Heart left ventricle (tissue), 16 donors: Measurements from ENCODE around the gene ARIH1. TPM values are rescaled to one million over a fixed set of nuclear protein-coding genes. Genes with fewer than 3 reads are reported as not detected.

Source experiments
- ATAC-seq, 4 donors: fragments of 200-7000 bp; cut with Tn5 transposase; one replicate each; pipeline ENCODE4 v1.9.1; 2020 to 2022; ENCODE audit warnings: moderate library complexity in 4 of 4, mild to moderate bottlenecking in 3 of 4, moderate number of reproducible peaks in 1 of 4
- DNase-seq, 5 donors: peaks; one replicate each; pipeline ENCODE4 v3.0.0-alpha.2; 2020
- H3K27ac ChIP-seq, 12 donors: fragments of 200-600 bp; sonication (generic) in 4 of 12; one replicate each; pipeline versions ENCODE4 v1.5.0 to v1.8.0; 2016 to 2022; ENCODE audit warnings: mild to moderate bottlenecking in 2 of 12
- H3K27me3 ChIP-seq, 9 donors: fragments of 200-600 bp; sonication (generic) in 2 of 9; one replicate each; pipeline versions ENCODE4 v1.5.1 to v1.8.0; 2016 to 2022; ENCODE audit warnings: mild to moderate bottlenecking in 3 of 9
- H3K36me3 ChIP-seq, 9 donors: fragments of 200-600 bp; sonication (generic) in 2 of 9; one replicate each; pipeline versions ENCODE4 v1.5.0 to v1.8.0; 2018 to 2022; ENCODE audit warnings: mild to moderate bottlenecking in 2 of 9
- H3K4me1 ChIP-seq, 12 donors: fragments of 200-600 bp; sonication (generic) in 4 of 12; one replicate each; pipeline versions ENCODE4 v1.5.0 to v1.8.0; 2016 to 2022; ENCODE audit warnings: mild to moderate bottlenecking in 3 of 12
- H3K4me3 ChIP-seq, 12 donors: fragments of 200-600 bp; sonication (generic) in 4 of 12; one replicate each; pipeline versions ENCODE4 v1.5.0 to v1.8.0; 2017 to 2022; ENCODE audit warnings: mild to moderate bottlenecking in 9 of 12, moderate library complexity in 4 of 12
- H3K9me3 ChIP-seq, 12 donors: fragments of 200-600 bp; sonication (generic) in 4 of 12; one replicate each; pipeline versions ENCODE4 v1.5.0 to v1.8.0; 2016 to 2022; ENCODE audit warnings: mild to moderate bottlenecking in 1 of 12
- CTCF ChIP-seq, 12 donors: fragments of 200-600 bp; sonication (generic) in 4 of 12; IDR thresholded peaks; one replicate each; pipeline versions ENCODE4 v1.5.0 to v1.8.0; 2018 to 2022; ENCODE audit warnings: antibody characterized with exemption in 12 of 12, mild to moderate bottlenecking in 5 of 12
- POLR2A ChIP-seq, 2 donors: fragments of 450-650 bp; IDR thresholded peaks; one replicate each; pipeline ENCODE4 v1.6.1; 2017; ENCODE audit warnings: antibody characterized with exemption in 2 of 2, mild to moderate bottlenecking in 2 of 2, moderate library complexity in 2 of 2
- WGBS, 4 donors: extraction: QIAGEN DNeasy Blood & Tissue Kit in 2 of 4; methylation state at CpG; one replicate each; pipeline versions ENCODE4 v1.1.5 to v1.1.7; 2013 to 2018; 5-methylcytosine and 5-hydroxymethylcytosine counted together
- intact Hi-C, 10 donors: fragments of 100-400 bp; cut with DNase I; formaldehyde crosslinking; loops; one replicate each; pipeline versions ENCODE4 v1.11.1 to v1.14.2; 2022
- polyA plus RNA-seq, 2 donors: library from polyadenylated mRNA; stranded (reverse); fragments of 200-250 nt; gene quantifications; one replicate each; pipeline ENCODE4 v1.2.3, GENCODE V29; 2013
- total RNA-seq, 9 donors: library from RNA; depleted of rRNA in 2 of 9; stranded (reverse); fragments of >200 nt in 2 of 9; fragmentation: NEBNext Ultra II Directional in 3 of 9; extraction: Animal tissue kit (Norgen Biotek cat#: 25700) in 3 of 9; gene quantifications; one replicate each; pipeline versions ENCODE4 v1.1.0 to v1.2.4, GENCODE V29; 2016 to 2023
- donor health status: ischemic (EF 13 %, LVEDD 7.1; RV severe dilation, severe dysfunction).
- donor health status: healthy with polysubstance abuse.
- donor health status: DM: no; HTN: yes; CAD: no.
- donor health status: DM: no; HTN: no; CAD: no.
- donor health status: ischemic (EF 25% LVEDD 6.9; RV normal size, moderate dysfunction).
- donor health status: ischemic (EF 25% LVEDD 5.7; RV mildly dilated, moderate dysfunction).
- donor health status: healthy.
- donor health status: DM: yes; HTN: yes; CAD: no.
- donor health status: ischemic (EF 35%, LVEDD 5.7; RV mildly dilated, moderate dysfunction).
- donor health status: nonischemic (EF 11% LVEDD 7.7; RV severe dilation, severe dysfunction).
- donor health status: DM: yes; HTN: yes; CAD: no.
- donor health status: PGD.
- donor health status: ischemic (EF 29% LVEDD 5.4; RV normal size, mild dysfunction).
- donor health status: nonischemic (EF 23%, LVEDD 6.1; RV moderate dilation, normal function).

The ARIH1 gene
- total and polyA plus RNA-seq, 11 donors: 25.3 to 217 (median 158) TPM

- H3K4me1 ChIP-seq: peaks cover 0 to 68% (median 45%) of the 10 kb centered on the region in 12 donors
- H3K27ac ChIP-seq: no peak overlapping the region
- no peak for DNase-seq
- H3K36me3 ChIP-seq: peaks cover 0 to 13% (median 4%) of the 10 kb centered on the region in 9 donors
- ATAC-seq: no peak
- intact Hi-C loops: no loop called here
- TF ChIP-seq POLR2A (IDR thresholded peaks at IDR 0.05) (no peak), CTCF (IDR thresholded peaks at IDR 0.05) (no peak)
- H3K9me3 ChIP-seq: no peaks in the 10 kb centered on the region
- no peaks in the 10 kb centered on the region for H3K27me3 ChIP-seq
- 74 to 91% (median 89%) methylated on average over 2 of the region's 2 CpGs for WGBS, 4 donors
- H3K4me3 ChIP-seq: no peak overlapping the region
These were observed 22.7 kb downstream of the ARIH1 start for GRCh38 chr15:72496783-72497182.

GRCh38 chr15:72497402-72497801, 23.3 kb downstream of the ARIH1 start:
- Histone ChIP-seq H3K27me3 (no peaks in the 10 kb centered on the region), H3K4me1 (peaks cover 0 to 68% (median 39%) of the 10 kb centered on the region in 12 donors), H3K27ac (no peak overlapping the region), H3K9me3 (no peaks in the 10 kb centered on the region), H3K4me3 (no peak overlapping the region), H3K36me3 (peaks cover 0 to 13% (median 4%) of the 10 kb centered on the region in 9 donors)
- TF ChIP-seq CTCF (IDR thresholded peaks at IDR 0.05) (no peak), POLR2A (IDR thresholded peaks at IDR 0.05) (no peak)
- ATAC-seq (no peak), DNase-seq (no peak)
- intact Hi-C loops: no loop called here
- WGBS, 4 donors: 38 to 67% (median 51%) methylated on average over 1 of the region's 1 CpG

GRCh38 chr15:72502220-72502809, 28.2 kb downstream of the ARIH1 start:
- ATAC-seq (peak in 2 of 4 donors; percentile 17 to 30), DNase-seq (no peak)
- Histone ChIP-seq H3K9me3 (no peaks in the 10 kb centered on the region), H3K27ac (no peak overlapping the region), H3K4me3 (no peak overlapping the region), H3K36me3 (peaks cover 0 to 13% (median 4%) of the 10 kb centered on the region in 9 donors), H3K27me3 (no peaks in the 10 kb centered on the region), H3K4me1 (peaks cover 0 to 47% (median 16%) of the 10 kb centered on the region in 12 donors)
- WGBS, 4 donors: 50 to 66% (median 61%) methylated on average over 5 of the region's 5 CpGs
- intact Hi-C loops: no loop called here
- TF ChIP-seq CTCF (IDR thresholded peaks at IDR 0.05) (no peak), POLR2A (IDR thresholded peaks at IDR 0.05) (no peak)

- Histone ChIP-seq H3K4me3 (no peak overlapping the region), H3K9me3 (no peaks in the 10 kb centered on the region), H3K36me3 (peaks cover 0 to 13% (median 4%) of the 10 kb centered on the region in 9 donors), H3K27ac (no peak overlapping the region), H3K4me1 (peaks cover 0 to 46% (median 14%) of the 10 kb centered on the region in 12 donors), H3K27me3 (no peaks in the 10 kb centered on the region)
- DNase-seq: no peak
- intact Hi-C loops: no loop called here
- 60 to 86% (median 64%) methylated on average over 1 of the region's 1 CpG for WGBS, 4 donors
- no peak for TF ChIP-seq CTCF (IDR thresholded peaks at IDR 0.05)
- TF ChIP-seq POLR2A (IDR thresholded peaks at IDR 0.05): no peak
- no peak for ATAC-seq
These were observed 29.0 kb downstream of the ARIH1 start for GRCh38 chr15:72503147-72503546.
